A673 (cell line): ENCODE results near the gene FAM177B.
A peak's percentile ranks its signal among the peaks of the same experiment; 100 is the strongest.

Experiments used
- EZH2 ChIP-seq: fragments of 200-600 bp; sonication (generic); IDR thresholded peaks from 2 replicates; pipeline ENCODE4 v1.6.1; 2017; ENCODE audit warnings: borderline replicate concordance, low read depth, mild to moderate bottlenecking, mixed read lengths, antibody characterized with exemption, low read length; ENCODE audit not compliant: poor library complexity, severe bottlenecking
- TF ChIP-seq, protein P1 (sequence below): fragments of 300-800, 200-600 bp; sonication (generic); conservative IDR thresholded peaks from 2 replicates; pipeline ENCODE4 v1.5.1; 2017; ENCODE audit warnings: low read depth, mild to moderate bottlenecking, antibody characterized with exemption, low read length, moderate library complexity, mixed read lengths

GRCh38 chr1:222792744-222793143 is 55.7 kb downstream of the FAM177B start:
- TF ChIP-seq, protein P1, sequence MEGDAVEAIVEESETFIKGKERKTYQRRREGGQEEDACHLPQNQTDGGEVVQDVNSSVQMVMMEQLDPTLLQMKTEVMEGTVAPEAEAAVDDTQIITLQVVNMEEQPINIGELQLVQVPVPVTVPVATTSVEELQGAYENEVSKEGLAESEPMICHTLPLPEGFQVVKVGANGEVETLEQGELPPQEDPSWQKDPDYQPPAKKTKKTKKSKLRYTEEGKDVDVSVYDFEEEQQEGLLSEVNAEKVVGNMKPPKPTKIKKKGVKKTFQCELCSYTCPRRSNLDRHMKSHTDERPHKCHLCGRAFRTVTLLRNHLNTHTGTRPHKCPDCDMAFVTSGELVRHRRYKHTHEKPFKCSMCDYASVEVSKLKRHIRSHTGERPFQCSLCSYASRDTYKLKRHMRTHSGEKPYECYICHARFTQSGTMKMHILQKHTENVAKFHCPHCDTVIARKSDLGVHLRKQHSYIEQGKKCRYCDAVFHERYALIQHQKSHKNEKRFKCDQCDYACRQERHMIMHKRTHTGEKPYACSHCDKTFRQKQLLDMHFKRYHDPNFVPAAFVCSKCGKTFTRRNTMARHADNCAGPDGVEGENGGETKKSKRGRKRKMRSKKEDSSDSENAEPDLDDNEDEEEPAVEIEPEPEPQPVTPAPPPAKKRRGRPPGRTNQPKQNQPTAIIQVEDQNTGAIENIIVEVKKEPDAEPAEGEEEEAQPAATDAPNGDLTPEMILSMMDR: peak; percentile 65
- TF ChIP-seq EZH2: no peak
